Measurements from ENCODE around the gene IFT22.
"Not testable (repeated sequence)": the region's sequence is repeated elsewhere in the genome, so short reads cannot be mapped to it uniquely, and the experiment has no call there.

Gene IFT22

GRCh38 chr7:101363734-101364374, 42.2 kb upstream of the IFT22 start:
- H3K4me3 ChIP-seq (ENCODE audit: low read depth, low read length) = peak overlapping the region; percentile 48
- DNase-seq = peak; percentile 75
- peaks cover 18% of the 10 kb centered on the region for H3K27me3 ChIP-seq

GRCh38 chr7:101363196-101363733, 41.7 kb upstream of the IFT22 start:
- no peaks in the 10 kb centered on the region for H3K4me1 ChIP-seq
- H3K9me3 ChIP-seq = no peaks in the 10 kb centered on the region
- no peaks in the 10 kb centered on the region for H3K36me3 ChIP-seq
- H3K4me3 ChIP-seq (ENCODE audit: low read depth, low read length) = peak overlapping the region; percentile 48
- no peak for DNase-seq
- TF ChIP-seq CTCF (IDR thresholded peaks at IDR 0.05; ENCODE audit: low read depth, low read length) = no peak
- peaks cover 18% of the 10 kb centered on the region for H3K27me3 ChIP-seq

More at GRCh38 chr7:101363734-101364374, 42.2 kb upstream of the IFT22 start:
- peak; percentile 82 for TF ChIP-seq CTCF (IDR thresholded peaks at IDR 0.05; ENCODE audit: low read depth, low read length)
- H3K9me3 ChIP-seq = no peaks in the 10 kb centered on the region
- no peaks in the 10 kb centered on the region for H3K4me1 ChIP-seq
- no peaks in the 10 kb centered on the region for H3K36me3 ChIP-seq

GRCh38 chr7:101362334-101363195, 41.0 kb upstream of the IFT22 start, which contains the start of gene COL26A1:
COL26A1 (plus strand) TSS chr7:101362875; CDS start chr7:101363033, 158 bp downstream.
- H3K9me3 ChIP-seq = no peaks in the 10 kb centered on the region
- peaks cover 18% of the 10 kb centered on the region for H3K27me3 ChIP-seq
- peak within 1 kb of the TSS; percentile 48 for H3K4me3 ChIP-seq (ENCODE audit: low read depth, low read length)
- no peaks in the 10 kb centered on the region for H3K4me1 ChIP-seq
- H3K36me3 ChIP-seq = no peaks in the 10 kb centered on the region
- TF ChIP-seq CTCF (IDR thresholded peaks at IDR 0.05; ENCODE audit: low read depth, low read length) = no peak
- DNase-seq = peak; percentile 45

- Histone ChIP-seq H3K9me3 (no peaks in the 10 kb centered on the region; the same call in 1 of the 2 replicates), H3K27me3 (peaks cover 7% of the 10 kb centered on the region), H3K4me1 (no peaks in the 10 kb centered on the region), H3K4me3 (ENCODE audit: low read depth, low read length) (no peak overlapping the region), H3K36me3 (no peaks in the 10 kb centered on the region)
- no peak for TF ChIP-seq CTCF (IDR thresholded peaks at IDR 0.05; ENCODE audit: low read depth, low read length)
- DNase-seq = no peak
Measured at GRCh38 chr7:101357433-101357832, 35.8 kb upstream of the IFT22 start.

GRCh38 chr7:101352920-101353308, 31.3 kb upstream of the IFT22 start:
- Histone ChIP-seq H3K4me1 (no peaks in the 10 kb centered on the region), H3K36me3 (no peaks in the 10 kb centered on the region), H3K9me3 (no peaks in the 10 kb centered on the region; the same call in 1 of the 2 replicates), H3K4me3 (ENCODE audit: low read depth, low read length) (no peak overlapping the region), H3K27me3 (no peaks in the 10 kb centered on the region)
- TF ChIP-seq CTCF (IDR thresholded peaks at IDR 0.05; ENCODE audit: low read depth, low read length) = no peak
- no peak for DNase-seq

- H3K27me3 ChIP-seq; H3K4me3 ChIP-seq (ENCODE audit: low read depth, low read length); H3K9me3 ChIP-seq; DNase-seq; H3K36me3 ChIP-seq; H3K4me1 ChIP-seq: not testable (repeated sequence)
Measured at GRCh38 chr7:101349300-101349699, 27.7 kb upstream of the IFT22 start.

- H3K9me3 ChIP-seq; H3K36me3 ChIP-seq; H3K4me3 ChIP-seq (ENCODE audit: low read depth, low read length); H3K27me3 ChIP-seq; DNase-seq; H3K4me1 ChIP-seq: not testable (repeated sequence)
Measured at GRCh38 chr7:101348456-101349067, 26.9 kb upstream of the IFT22 start.
